Fibroblast of lung (primary cell): ENCODE data around the gene TGFBR3L. TPM values are rescaled to one million over a fixed set of nuclear protein-coding genes. Genes with fewer than 3 reads are reported as not detected.
"Not testable (repeated sequence)": the region's sequence is repeated elsewhere in the genome, so short reads cannot be mapped to it uniquely, and the experiment has no call there.

Experiments
- DNase-seq, 2 donors: peaks; one replicate each; pipeline versions ENCODE4 v3.0.0 to v3.0.0-alpha.2; 2010; ENCODE audit warnings: low read depth in 2 of 2
- H2AFZ ChIP-seq: 2 replicates; pipeline ENCODE4 v1.5.1; 2012; ENCODE audit warnings: low read length, control low read depth, inconsistent platforms
- H3K27ac ChIP-seq: 2 replicates; pipeline ENCODE4 v1.5.1; 2011; ENCODE audit warnings: low read length, control low read depth; ENCODE audit not compliant: insufficient read depth
- H3K27me3 ChIP-seq: 2 replicates; pipeline ENCODE4 v1.5.1; 2011; ENCODE audit warnings: mild to moderate bottlenecking, low read length; ENCODE audit not compliant: control insufficient read depth, insufficient read depth
- H3K36me3 ChIP-seq: 2 replicates; pipeline ENCODE4 v1.5.1; 2011; ENCODE audit warnings: low read length; ENCODE audit not compliant: control insufficient read depth, insufficient read depth
- H3K4me1 ChIP-seq: 2 replicates; pipeline ENCODE4 v1.5.1; 2011; ENCODE audit warnings: low read length; ENCODE audit not compliant: control insufficient read depth, insufficient read depth; ENCODE audit errors: extremely low read depth
- H3K4me2 ChIP-seq: 2 replicates; pipeline ENCODE4 v1.5.1; 2011; ENCODE audit warnings: low read length, control low read depth; ENCODE audit not compliant: insufficient read depth; ENCODE audit errors: extremely low read depth
- H3K4me3 ChIP-seq, 4 experiments: fragments of 200-600 bp in 1 of 4; sonication (generic) in 1 of 4; replicated peaks in 1 of 4; 2 replicates each; pipeline ENCODE4 v1.5.1; 2011 to 2016; ENCODE audit warnings: low read length in 4 of 4, low read depth in 3 of 4, mild to moderate bottlenecking in 3 of 4, control low read depth in 2 of 4, inconsistent platforms in 1 of 4, mixed read lengths in 1 of 4; ENCODE audit not compliant: insufficient read depth in 1 of 4; ENCODE audit errors: control extremely low read depth in 1 of 4
- H3K79me2 ChIP-seq: 2 replicates; pipeline ENCODE4 v1.5.1; 2012; ENCODE audit warnings: mild to moderate bottlenecking, low read length, inconsistent platforms; ENCODE audit not compliant: control insufficient read depth, insufficient read depth
- H3K9ac ChIP-seq: 2 replicates; pipeline ENCODE4 v1.5.1; 2011; ENCODE audit warnings: mild to moderate bottlenecking, low read length, control low read depth; ENCODE audit not compliant: insufficient read depth
- H3K9me3 ChIP-seq: 2 replicates; pipeline ENCODE4 v1.5.1; 2012; ENCODE audit warnings: low read depth, low read length; ENCODE audit not compliant: control insufficient read depth, insufficient read depth
- H4K20me1 ChIP-seq: 2 replicates; pipeline ENCODE4 v1.5.1; 2011; ENCODE audit warnings: low read length; ENCODE audit not compliant: control insufficient read depth, insufficient read depth; ENCODE audit errors: extremely low read depth
- EZH2 ChIP-seq: IDR thresholded peaks from 2 replicates; pipeline ENCODE4 v1.5.1; 2012; ENCODE audit warnings: low read length, control low read depth, mild to moderate bottlenecking; ENCODE audit errors: missing control alignments
- polyA plus RNA-seq, 2 donors: library from polyadenylated mRNA; depleted of rRNA in 1 of 2; stranded (reverse) in 1 of 2; unstranded in 1 of 2; fragments of >200 nt; gene quantifications; 2 replicates each; pipeline ENCODE4 v1.2.1, GENCODE V29; 2011 to 2012; ENCODE audit warnings: missing spikeins in 1 of 2
- total RNA-seq: library from RNA; depleted of rRNA; stranded (reverse); fragments of >200 nt; gene quantifications from 2 replicates; pipeline ENCODE4 v1.2.1, GENCODE V29; 2014
- TF ChIP-seq, protein P1 (sequence below), 2 donors: IDR thresholded peaks in 1 of 2; conservative IDR thresholded peaks in 1 of 2; 1 replicate in 1 of 2; 2 replicates in 1 of 2; pipeline ENCODE4 v1.5.1; 2011 to 2012; ENCODE audit warnings: low read length in 2 of 2, control low read depth in 1 of 2, inconsistent platforms in 1 of 2, low read depth in 1 of 2, mild to moderate bottlenecking in 1 of 2

The TGFBR3L gene
- total and polyA plus RNA-seq, 2 donors (not counting 1 experiment from before 2014, with no cell fraction given), result 1.3 TPM; not detected in 1

DNA sequence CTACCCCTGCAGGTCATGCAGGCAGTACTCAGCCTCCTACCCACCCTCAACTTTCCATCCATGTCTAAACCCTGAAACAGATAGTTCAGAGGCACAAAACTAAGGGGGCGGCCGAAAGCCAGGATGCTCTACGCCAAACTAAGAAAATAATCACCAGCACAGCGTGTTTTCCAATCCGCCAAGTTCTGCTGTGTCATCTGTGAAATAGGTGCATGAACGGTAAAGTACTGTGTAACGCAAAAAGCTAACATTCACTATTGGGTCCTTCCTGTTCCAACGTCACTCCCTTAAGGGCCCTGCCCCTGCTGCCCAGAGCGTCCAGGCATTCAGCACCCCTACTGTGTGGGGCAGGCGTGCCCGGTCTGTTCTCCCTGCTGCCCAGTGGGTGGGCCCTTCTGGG, 41.1 kb downstream of the TGFBR3L start:
- H3K9ac ChIP-seq, result no peak overlapping the region
- H3K4me2 ChIP-seq, result no peak overlapping the region
- no peaks in the 10 kb centered on the region for H3K36me3 ChIP-seq
- no peak for DNase-seq
- no peaks in the 10 kb centered on the region for H4K20me1 ChIP-seq
- H3K9me3 ChIP-seq, result no peaks in the 10 kb centered on the region
- no peaks in the 10 kb centered on the region for H3K27me3 ChIP-seq
- H3K27ac ChIP-seq, result no peak overlapping the region
- no peaks in the 10 kb centered on the region for H3K79me2 ChIP-seq
- TF ChIP-seq EZH2, result no peak
- TF ChIP-seq, protein P1, sequence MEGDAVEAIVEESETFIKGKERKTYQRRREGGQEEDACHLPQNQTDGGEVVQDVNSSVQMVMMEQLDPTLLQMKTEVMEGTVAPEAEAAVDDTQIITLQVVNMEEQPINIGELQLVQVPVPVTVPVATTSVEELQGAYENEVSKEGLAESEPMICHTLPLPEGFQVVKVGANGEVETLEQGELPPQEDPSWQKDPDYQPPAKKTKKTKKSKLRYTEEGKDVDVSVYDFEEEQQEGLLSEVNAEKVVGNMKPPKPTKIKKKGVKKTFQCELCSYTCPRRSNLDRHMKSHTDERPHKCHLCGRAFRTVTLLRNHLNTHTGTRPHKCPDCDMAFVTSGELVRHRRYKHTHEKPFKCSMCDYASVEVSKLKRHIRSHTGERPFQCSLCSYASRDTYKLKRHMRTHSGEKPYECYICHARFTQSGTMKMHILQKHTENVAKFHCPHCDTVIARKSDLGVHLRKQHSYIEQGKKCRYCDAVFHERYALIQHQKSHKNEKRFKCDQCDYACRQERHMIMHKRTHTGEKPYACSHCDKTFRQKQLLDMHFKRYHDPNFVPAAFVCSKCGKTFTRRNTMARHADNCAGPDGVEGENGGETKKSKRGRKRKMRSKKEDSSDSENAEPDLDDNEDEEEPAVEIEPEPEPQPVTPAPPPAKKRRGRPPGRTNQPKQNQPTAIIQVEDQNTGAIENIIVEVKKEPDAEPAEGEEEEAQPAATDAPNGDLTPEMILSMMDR (conservative IDR thresholded peaks at IDR 0.05 in 1 of 2, IDR thresholded peaks at IDR 0.05 in 1 of 2; ENCODE audit: low read depth in 1 of 2, low read length in 2 of 2), result no peak
- no peak overlapping the region for H3K4me3 ChIP-seq
- no peak overlapping the region for H2AFZ ChIP-seq
- no peaks in the 10 kb centered on the region for H3K4me1 ChIP-seq

DNA sequence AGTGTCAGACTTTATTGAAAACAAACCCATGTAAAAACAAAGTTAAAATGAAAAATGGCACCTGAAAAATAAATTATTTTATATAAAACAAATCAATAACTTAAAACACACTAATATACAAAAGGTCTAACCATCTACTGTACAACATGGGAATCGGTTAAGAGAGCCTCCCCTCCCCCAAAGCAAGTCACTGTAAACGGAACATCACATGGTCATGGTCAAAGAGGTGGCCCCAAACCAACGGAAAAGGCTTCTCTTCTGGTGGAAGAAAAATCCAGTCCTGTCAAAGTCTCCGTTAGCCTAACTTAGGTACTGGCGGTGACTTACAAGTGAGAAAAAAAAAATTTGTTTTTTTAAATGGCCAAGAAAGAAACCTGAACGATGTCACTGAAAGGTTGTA, 44.6 kb downstream of the TGFBR3L start:
- no peaks in the 10 kb centered on the region for H4K20me1 ChIP-seq
- no peak overlapping the region for H3K4me3 ChIP-seq
- no peaks in the 10 kb centered on the region for H3K79me2 ChIP-seq
- DNase-seq, result no peak
- no peak overlapping the region for H3K27ac ChIP-seq
- no peaks in the 10 kb centered on the region for H3K27me3 ChIP-seq
- H3K9ac ChIP-seq, result no peak overlapping the region
- no peak for TF ChIP-seq EZH2
- TF ChIP-seq, protein P1 (conservative IDR thresholded peaks at IDR 0.05 in 1 of 2, IDR thresholded peaks at IDR 0.05 in 1 of 2; ENCODE audit: low read depth in 1 of 2, low read length in 2 of 2), result no peak
- peaks cover 7% of the 10 kb centered on the region for H3K36me3 ChIP-seq
- no peaks in the 10 kb centered on the region for H3K4me1 ChIP-seq
- no peak overlapping the region for H3K4me2 ChIP-seq
- no peak overlapping the region for H2AFZ ChIP-seq
- H3K9me3 ChIP-seq, result no peaks in the 10 kb centered on the region

DNA sequence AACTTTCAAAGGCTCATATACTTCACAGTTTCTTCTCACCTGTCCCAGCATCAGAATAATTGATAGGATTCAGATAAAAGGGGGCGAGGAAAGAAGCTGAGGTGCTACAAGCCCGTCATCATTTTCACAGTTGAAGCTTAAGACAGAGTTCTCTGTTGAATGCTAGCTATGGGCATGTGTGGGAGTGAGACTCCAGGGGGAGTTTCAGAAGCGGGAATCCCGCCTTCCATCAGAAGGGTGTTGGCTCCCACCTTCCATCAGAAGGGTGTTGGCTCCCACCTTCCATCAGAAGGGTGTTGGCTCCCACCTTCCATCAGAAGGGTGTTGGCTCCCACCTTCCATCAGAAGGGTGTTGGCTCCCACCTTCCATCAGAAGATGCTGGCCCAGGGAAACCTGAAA, 46.5 kb downstream of the TGFBR3L start:
- H3K4me2 ChIP-seq, H2AFZ ChIP-seq, H3K4me1 ChIP-seq, H3K79me2 ChIP-seq, DNase-seq, H3K36me3 ChIP-seq, H3K27me3 ChIP-seq, H3K9me3 ChIP-seq, H4K20me1 ChIP-seq, H3K9ac ChIP-seq, H3K4me3 ChIP-seq, H3K27ac ChIP-seq: not testable (repeated sequence)
